HTR-8/SVneo (cell line): Measurements from ENCODE around the gene BRSK2.

ENCODE experiments used
- DNase-seq: peaks from one replicate; pipeline ENCODE4 v3.0.0; 2011; ENCODE audit warnings: low spot score, mixed read lengths; ENCODE audit not compliant: insufficient read length
- FAIRE-seq: peaks from 2 replicates; lab custom pipeline; 2011; peaks lifted over from hg19 to GRCh38; lab: Jason Lieb, UNC

Gene BRSK2

GRCh38 chr11:1373536-1374214 is 16.1 kb upstream of the BRSK2 start:
- DNase-seq (peak; percentile 48), FAIRE-seq (no peak)

- FAIRE-seq = no peak
Measured at GRCh38 chr11:1375161-1375954, 14.4 kb upstream of the BRSK2 start.

GRCh38 chr11:1375955-1376258 is 13.8 kb upstream of the BRSK2 start:
- no peak for DNase-seq
- no peak for FAIRE-seq

More at GRCh38 chr11:1375161-1375954, 14.4 kb upstream of the BRSK2 start:
- DNase-seq = no peak

- no peak for FAIRE-seq
- DNase-seq = no peak
Measured at GRCh38 chr11:1377231-1377780, 12.4 kb upstream of the BRSK2 start.

GRCh38 chr11:1381793-1382425 is 7.8 kb upstream of the BRSK2 start:
- DNase-seq (no peak), FAIRE-seq (no peak)

- DNase-seq (no peak), FAIRE-seq (no peak)
Measured at GRCh38 chr11:1382429-1382828, 7.3 kb upstream of the BRSK2 start.

GRCh38 chr11:1382831-1383607 is 6.7 kb upstream of the BRSK2 start:
- FAIRE-seq = peak; percentile 85

GRCh38 chr11:1384199-1384970 is 5.3 kb upstream of the BRSK2 start:
- FAIRE-seq = no peak
- DNase-seq = no peak

More at GRCh38 chr11:1382831-1383607, 6.7 kb upstream of the BRSK2 start:
- peak; percentile 81 for DNase-seq

- no peak for DNase-seq
- FAIRE-seq = no peak
Measured at GRCh38 chr11:1387521-1387920, 2.2 kb upstream of the BRSK2 start.

GRCh38 chr11:1387961-1388762 is 1.6 kb upstream of the BRSK2 start:
- DNase-seq = no peak
- FAIRE-seq = no peak

GRCh38 chr11:1388763-1389102 is 1.0 kb upstream of the BRSK2 start:
- FAIRE-seq (no peak), DNase-seq (no peak)

- FAIRE-seq = peak; percentile 99
Measured at GRCh38 chr11:1389103-1389931, 417 bp upstream of the BRSK2 start.

GRCh38 chr11:1390569-1391164 is 933 bp downstream of the BRSK2 start:
- FAIRE-seq = no peak
- DNase-seq = peak; percentile 32

More at GRCh38 chr11:1389103-1389931, 417 bp upstream of the BRSK2 start:
- DNase-seq = peak; percentile 90

- no peak for DNase-seq
- FAIRE-seq = no peak
Measured at GRCh38 chr11:1391165-1392075, 1.7 kb downstream of the BRSK2 start.

GRCh38 chr11:1392111-1392510 is 2.4 kb downstream of the BRSK2 start:
- FAIRE-seq = no peak
- no peak for DNase-seq

- no peak for FAIRE-seq
- DNase-seq = no peak
Measured at GRCh38 chr11:1392561-1392960, 2.8 kb downstream of the BRSK2 start.
